Measurements from ENCODE around the gene TRAPPC11.
A peak's percentile ranks its signal among the peaks of the same experiment; 100 is the strongest.
"Not testable (repeated sequence)": the region's sequence is repeated elsewhere in the genome, so short reads cannot be mapped to it uniquely, and the experiment has no call there.

Gene TRAPPC11

DNA sequence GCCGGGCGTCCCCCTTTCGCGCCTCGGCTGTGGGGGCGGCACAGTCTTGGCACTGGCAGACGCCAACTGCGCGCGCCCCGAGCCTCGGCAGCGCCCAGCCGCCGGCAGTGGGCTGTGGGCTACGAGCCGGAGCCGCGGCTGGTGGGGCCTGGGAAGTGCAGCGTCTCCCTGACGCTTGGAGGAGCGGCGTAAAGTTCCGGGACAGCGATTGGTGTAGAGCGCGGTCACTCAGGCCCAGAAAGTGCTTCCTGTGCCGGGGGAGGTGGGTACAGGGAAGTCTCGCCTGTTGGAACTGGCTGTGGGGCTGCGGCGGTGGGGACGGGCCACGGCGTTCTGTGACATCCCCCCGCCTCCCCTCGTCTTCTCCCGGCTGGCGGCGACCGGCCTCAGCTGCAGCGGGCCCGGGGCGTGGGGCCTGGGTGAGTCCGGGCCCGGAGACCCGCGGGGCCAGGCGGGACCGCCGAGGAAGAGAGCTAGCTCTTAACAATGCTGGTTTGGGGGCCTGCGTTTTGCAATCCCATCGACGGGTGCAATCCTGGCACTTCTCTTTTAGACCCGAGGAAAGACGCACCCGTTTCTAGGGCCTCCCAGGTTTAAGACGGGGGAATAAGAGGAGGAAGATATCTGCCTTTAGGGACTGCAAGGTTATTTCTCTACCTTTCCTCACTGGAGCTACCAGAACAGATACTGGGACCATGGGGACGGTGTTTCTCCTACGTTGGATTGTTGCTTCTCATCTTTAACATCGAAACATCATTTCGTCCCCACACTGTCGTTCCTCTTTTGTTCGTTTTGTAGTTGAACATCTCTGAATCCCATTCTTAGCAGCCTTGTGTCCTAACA lies at the start of gene TRAPPC11, which contains the start of gene RWDD4:
TRAPPC11 (plus strand) TSS at position 265 of the 843 bp plus-strand sequence. CDS start 4,575 bp downstream, outside the sequence.
RWDD4 (minus strand) TSS at position 157 of the 843 bp plus-strand sequence. CDS start 233 bp downstream, outside the sequence.
- peak; percentile 87 to 90 (median 88) for DNase-seq (ENCODE audit: low read depth in 3 of 3, low spot score in 1 of 3)

DNA sequence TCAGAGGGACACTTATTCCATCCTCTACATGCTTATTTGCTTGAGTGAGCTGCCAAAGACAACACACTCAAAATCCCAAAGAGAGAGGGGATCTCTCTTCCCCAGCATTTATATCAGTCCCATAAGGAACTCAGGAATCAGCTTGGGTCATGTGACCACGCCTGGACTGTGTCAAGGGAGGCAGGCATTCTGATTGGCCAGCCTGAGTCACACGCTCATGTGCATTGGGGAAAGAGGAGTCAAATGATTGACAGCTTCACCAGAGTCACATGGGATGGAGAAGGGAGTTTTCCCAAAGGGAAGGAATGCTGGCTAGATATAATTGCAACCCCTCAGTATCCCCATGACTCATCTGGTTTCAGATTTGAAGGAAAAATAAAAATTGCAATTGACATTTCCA lies 49.1 kb upstream of the TRAPPC11 start:
- no peak for DNase-seq (ENCODE audit: low read depth in 3 of 3, low spot score in 1 of 3)

DNA sequence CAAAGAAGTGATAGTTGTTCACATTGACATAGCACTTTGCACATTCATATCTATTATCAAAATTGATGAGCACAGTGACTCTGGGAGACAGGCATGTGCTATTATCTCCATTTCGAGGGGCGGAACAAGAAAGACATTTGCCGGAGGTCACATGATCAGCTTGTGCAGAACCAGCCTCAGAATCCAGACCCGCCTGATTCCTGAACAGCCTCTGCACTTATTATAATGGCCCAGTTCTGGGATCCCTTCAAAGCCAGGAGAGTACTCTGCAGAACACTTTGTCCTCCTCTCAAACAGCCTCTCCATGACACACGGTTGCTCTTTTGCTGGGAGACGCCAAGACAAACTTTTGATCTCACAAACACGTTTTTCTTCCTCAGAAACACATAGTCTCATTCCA lies 48.5 kb upstream of the TRAPPC11 start:
- DNase-seq (ENCODE audit: low read depth in 3 of 3, low spot score in 1 of 3), result no peak

DNA sequence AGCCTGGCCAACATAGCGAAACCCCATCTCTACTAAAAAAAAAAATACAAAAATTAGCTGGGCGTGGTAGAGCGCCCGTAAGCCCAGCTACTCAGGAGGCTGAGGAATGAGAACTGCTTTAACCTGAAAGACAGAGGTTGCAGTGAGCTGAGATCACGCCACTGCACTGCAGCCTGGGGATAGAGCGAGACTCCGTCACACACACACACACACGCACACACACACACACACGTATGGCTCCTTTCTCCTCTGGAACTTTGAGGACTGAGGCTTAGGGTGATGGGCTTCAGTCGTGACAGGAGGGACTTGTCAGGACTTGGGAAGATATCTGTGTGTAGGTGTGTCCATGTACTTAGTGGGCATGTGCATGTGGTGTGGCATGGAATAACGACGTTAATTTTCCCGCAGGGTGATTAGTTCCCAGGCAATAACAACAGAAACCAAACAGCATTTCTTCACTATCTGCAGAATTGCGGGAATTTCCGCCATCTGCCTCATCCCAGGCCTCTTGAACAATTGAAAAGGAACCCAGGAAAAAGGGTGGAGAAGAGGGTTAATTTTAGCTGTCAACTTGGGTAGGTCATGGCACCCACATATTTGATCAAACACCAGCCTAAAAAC lies 47.8 kb upstream of the TRAPPC11 start:
- DNase-seq (ENCODE audit: low read depth in 3 of 3, low spot score in 1 of 3), result no peak

DNA sequence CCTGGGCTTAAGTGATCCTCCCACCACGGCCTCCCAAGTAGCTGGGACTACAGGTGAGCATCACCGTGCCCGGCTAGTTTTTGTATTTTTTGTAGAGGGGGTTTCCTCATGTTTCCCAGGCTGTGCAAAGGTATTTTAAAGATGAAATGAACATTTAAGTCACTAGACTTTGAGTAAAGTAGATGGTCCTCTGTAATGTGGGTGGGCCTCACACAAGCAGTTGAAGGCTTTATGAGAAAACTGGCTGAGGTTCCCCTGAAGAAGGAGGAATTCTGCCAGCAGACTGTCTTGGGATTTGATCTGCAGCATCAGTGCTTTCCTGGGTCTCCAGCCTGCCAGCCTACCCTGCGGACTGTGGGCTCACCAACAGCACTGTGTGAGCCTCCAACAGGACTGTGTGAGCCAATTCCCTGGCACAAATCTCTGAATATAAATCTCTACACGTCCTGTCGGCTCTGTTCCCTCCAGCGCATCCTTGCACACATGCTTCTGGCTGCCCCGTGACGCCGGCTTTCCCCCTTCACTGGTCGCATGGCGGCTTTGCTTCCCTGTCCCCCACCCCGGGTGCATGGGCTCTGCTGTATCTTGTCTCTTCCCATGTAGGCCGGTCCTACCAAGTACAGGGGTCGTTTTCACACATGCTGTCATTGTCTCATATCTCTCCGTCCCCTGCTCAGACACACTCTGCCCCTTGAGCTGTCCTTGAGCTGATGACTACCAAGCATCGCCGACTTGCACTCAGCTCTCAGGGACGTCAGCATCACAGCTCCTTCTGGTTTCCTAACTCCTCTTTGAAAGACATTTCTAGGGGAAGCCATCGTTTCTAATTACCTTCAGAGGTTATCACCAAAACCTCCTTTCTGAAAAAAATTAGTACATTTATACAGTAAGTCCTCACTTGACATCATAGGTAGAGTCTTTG lies 46.5 kb upstream of the TRAPPC11 start:
- no peak for DNase-seq (ENCODE audit: low read depth in 3 of 3, low spot score in 1 of 3)

DNA sequence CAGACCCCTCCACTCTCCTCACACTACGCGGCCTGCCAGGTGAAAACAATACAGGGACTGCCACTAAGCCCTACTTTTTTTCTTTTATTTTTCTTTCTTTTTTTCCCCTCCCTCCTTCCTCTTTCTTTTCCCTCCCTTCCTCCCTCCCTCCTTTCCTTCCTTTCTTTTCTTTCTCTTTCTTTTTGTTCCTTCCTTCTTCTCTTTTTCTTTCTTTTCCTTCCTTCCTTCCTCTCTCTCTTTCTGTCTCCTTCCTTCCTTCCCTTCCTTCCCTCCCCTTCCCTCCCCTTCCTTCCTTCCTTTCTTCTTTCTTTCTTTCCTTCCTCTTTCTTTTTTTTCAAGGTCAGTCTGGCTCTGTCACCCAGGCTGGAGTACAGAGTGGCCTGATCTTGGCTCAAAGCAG lies 42.0 kb upstream of the TRAPPC11 start:
- DNase-seq (ENCODE audit: low read depth in 3 of 3, low spot score in 1 of 3), result no peak

DNA sequence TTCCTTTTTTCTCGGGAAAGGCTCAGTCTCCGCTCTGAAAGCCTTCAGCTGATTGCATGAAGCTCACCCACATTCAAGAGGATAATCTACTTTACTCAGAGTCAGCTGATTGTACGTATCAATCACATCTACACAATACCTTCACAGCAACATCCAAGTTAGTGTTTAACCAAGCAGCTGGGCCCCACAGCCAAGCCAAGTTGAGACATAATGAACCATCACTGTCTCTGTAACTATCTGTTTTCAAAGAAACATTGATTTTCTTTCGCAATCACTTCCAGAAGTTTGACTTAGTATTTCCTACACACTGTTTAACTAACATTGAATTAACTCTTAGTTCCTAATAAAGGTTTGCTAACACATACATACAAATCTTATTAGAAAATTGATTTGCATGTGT lies 40.4 kb upstream of the TRAPPC11 start:
- no peak for DNase-seq (ENCODE audit: low read depth in 3 of 3, low spot score in 1 of 3)

DNA sequence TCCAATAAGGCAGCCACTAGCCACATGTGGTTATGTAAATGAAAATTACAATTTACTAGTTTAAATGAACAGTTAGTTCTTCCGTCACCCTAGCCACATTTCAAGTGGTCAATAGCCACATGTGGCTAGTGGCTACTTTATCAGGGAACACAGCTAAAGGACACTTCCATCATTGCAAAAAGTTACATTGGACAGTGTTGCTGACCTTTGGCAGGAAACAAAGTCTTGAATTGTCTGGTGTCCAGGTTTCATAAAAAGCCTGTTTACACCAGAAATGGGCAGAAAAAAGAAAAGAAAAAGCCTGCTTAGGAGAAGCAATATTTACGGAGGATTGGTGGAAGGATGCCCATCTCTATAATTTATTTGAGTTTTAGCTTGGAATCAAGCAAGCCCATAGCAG lies 38.7 kb upstream of the TRAPPC11 start:
- DNase-seq (ENCODE audit: low read depth in 3 of 3, low spot score in 1 of 3), result no peak

DNA sequence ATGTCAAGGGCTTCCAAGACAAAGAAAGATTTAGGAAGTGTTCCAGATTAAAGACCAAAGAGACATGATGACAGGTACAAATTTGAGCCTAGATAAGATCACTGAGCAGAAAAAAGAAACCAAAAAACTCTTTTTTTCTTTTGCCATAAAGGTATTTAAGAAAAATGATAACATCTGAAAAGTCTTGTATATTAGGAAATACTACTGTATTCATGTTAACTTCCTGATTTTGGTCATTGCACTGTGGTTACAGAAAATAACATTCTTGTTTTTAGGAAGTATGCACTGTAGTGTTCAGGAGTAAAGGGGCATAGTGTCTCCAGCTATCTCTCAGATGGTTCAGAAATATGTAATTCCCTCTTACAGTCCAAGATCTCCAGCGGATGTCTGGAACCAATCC lies 37.2 kb upstream of the TRAPPC11 start:
- no peak for DNase-seq (ENCODE audit: low read depth in 3 of 3, low spot score in 1 of 3)

DNA sequence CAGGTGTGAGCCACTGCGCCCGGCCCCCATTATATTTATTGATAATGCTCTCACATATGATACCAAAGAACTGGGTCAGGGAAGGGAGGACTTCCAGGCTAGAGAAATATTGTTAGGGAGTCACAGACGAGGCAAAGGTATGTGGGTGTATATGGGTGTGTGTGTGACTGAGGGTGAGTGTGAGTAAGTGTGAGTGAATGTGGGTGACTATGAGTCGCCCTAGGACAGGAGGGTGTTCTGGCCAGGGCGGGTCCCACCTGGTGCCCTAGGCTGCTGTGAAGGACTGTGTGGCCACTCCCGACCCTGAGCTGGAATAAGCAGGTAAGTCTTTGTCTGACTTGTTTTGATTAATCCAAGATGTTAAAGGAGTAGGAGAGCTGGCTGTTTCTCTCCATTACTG lies 34.5 kb upstream of the TRAPPC11 start:
- DNase-seq (ENCODE audit: low read depth in 3 of 3, low spot score in 1 of 3), result no peak

DNA sequence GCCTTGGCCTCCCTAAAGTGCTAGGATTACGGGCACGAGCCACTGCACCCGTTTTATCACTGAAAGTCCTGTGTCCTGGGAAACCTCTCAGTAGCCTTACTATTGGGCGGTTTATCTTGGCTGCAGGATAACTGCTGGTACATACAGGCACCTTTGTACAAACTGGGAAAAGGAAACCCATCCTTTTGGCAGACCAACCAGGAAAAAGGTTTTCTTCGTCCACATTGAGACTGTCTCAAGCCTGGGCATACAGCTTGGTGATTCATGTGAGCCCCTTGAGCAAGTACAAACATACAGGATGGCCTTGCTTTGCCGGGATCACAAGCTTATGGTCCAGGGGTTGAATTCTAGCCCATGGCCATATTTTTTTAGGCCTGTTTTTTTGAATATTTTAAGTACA lies 32.9 kb upstream of the TRAPPC11 start:
- DNase-seq (ENCODE audit: low read depth in 3 of 3, low spot score in 1 of 3), result no peak

DNA sequence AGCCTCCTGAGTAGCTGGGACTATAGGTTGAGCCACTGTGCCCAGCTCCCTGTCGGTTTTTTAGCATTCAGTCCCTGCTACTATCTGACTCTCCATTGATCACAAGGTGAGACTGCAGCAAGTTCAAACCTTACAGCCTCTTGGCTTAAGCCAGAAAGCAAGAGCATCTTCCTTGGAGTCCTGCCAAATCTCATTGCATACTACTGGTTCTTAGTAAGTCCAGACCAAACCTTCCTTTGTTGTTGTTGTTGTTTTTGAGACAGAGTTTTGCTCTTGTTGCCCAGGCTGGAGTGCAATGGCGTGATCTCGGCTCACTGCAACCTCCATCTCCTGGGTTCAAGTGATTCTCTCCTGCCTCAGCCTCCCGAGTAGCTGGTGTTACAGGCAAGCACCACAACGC lies 31.8 kb upstream of the TRAPPC11 start:
- DNase-seq (ENCODE audit: low read depth in 3 of 3, low spot score in 1 of 3), result not testable (repeated sequence)

DNA sequence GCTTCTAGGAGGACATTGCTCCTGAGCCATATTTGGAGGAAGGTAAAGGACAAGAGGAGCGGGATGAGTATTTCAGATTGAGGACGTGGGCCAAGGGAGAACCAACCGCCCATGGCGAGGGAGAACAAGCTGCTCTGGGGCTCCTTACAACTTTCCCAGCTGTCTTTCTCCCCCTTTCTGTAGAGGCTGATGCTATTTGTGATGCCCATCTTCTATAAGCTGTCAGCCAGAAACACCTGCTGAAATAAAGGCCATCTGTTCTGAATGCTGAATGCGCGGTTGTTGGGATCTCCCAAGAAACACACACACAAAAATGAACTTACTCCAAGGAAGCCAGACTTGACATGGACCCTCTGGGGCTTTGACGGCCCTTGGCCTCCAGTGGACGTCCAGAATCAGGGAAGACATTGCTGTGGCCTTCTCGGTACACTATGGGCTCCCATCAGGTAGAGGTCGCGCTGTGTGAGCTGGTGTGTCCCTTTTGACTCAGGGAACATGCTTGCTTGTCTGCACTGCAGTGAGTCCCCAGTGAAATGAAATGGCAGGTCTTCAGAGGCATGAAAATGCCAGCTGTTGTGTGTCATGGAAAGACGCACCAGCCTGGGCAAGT lies 31.0 kb upstream of the TRAPPC11 start:
- no peak for DNase-seq (ENCODE audit: low read depth in 3 of 3, low spot score in 1 of 3)

DNA sequence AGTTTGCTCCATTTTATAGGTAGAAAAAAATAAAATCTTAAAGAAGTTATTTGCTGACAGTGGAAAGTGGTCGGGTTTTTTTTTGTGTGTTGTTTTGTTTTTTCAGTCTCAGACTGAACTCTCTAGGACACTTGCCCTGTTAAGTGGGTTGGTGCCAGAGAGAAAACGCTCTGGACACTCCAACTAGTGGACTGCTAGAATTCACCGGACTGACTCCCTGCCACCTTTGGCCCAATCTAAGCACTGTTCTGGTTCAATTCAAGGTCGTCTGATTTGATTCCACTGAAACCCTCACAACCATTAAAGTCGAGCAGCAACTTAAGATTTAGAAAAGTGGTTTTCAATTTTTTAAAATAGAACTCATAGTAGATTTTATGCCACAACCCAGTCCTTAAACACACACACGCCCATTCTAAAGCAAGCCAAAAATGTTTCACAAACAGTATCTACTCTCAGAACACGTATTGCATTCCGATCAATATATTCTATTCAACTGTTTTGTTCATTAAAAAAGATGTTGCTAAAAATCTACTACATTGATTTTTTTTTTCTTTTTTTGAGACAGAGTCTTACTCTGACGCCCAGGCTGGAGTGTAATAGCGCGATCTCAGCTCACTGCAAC lies 27.4 kb upstream of the TRAPPC11 start:
- DNase-seq (ENCODE audit: low read depth in 3 of 3, low spot score in 1 of 3), result no peak

DNA sequence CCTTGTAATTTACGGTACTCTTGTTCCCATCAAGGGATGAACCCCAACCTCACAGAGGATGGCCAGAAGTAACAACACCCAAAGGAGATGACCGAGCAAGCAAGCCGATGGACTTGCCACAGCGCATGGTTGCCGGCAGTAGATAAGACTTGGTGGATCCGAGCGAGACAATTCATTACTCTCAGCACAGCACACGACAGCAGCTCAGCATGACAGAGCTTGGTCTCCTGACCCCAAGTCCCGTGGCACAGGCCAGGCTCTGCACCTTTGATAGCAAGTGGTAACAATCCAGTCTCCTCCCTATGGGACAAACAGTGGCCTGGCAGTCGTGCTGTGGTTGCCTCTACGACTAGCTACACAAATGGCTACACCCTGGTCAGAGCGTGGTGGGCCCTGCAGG lies 26.4 kb upstream of the TRAPPC11 start:
- no peak for DNase-seq (ENCODE audit: low read depth in 3 of 3, low spot score in 1 of 3)

DNA sequence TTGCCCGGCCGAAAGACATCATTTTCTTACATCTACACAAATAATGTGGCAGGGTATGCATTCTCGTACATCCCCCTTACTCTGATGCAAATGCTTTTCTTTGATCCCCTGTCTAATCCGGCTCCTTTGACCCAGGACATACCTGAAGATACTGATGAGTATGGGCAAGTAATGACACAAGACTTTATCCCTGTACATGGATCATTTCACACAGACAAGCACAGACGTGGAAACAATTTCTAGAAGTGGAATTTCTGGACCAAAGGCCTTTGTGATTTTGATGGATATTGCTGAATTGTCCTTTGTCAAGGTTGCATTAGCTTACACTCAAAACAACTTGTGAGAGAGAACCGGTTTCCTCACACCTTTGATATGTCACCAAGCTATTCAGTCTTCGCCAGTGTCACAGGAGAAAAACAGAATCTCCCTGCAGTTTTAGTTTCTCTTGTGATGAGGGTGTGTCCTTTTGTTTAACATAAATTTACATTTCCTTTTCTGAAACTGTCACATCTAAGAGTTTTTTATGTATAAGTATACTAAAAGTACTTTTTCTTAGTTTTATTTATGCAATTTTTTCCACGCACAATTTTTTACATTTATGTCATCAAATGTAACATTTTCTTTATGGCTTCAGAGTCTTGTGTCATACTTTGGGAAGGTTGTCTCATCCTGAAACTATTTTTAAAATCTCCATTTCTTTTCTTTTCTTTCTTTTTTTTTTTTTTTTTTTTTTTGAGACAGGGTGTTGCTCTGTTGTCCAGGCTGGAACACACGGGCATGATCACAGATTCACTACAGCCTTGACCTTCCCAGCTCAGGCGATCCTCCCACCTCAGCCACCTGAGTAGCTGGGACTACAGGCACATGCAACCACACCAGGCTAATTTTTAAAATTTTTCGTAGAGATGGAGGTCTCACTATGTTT lies 25.4 kb upstream of the TRAPPC11 start:
- no peak for DNase-seq (ENCODE audit: low read depth in 3 of 3, low spot score in 1 of 3)

DNA sequence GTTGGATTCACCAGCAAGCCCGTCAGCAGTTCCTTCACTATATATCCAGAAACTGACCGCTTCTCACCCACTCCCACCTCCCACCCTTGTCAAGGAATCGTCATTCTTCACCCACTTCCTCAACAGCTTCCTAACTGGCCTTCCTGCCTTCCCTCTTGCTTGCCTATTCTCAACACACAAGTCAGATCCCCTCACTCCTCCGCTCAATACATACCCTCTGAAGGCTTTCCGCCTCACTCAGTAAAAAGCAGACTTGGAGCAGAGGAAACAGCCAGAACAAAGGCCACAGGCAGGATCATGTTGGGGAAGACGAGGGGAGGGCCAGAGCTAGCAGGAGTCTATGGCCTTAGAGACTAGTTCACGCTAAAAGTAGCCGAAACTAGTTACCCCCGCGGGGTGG lies 23.8 kb upstream of the TRAPPC11 start:
- DNase-seq (ENCODE audit: low read depth in 3 of 3, low spot score in 1 of 3), result no peak

DNA sequence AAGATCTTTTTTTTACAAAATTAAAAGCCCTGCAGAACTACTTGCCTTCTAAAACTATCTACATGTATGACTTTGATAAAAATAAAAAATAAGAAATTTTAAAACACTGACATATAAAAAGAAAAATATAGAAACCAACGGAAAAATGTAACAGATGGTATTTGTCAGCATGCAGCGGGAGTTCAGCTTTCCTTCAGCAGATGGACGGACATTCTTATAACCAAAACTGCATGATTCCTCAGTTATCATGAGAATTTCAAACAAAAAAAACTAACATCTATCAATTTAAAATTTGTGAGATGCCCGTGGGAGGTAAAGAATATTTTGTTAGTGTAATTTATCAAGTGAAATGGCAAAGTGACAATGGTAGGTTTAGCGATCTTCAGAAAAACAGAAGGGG lies 23.4 kb upstream of the TRAPPC11 start:
- no peak for DNase-seq (ENCODE audit: low read depth in 3 of 3, low spot score in 1 of 3)

DNA sequence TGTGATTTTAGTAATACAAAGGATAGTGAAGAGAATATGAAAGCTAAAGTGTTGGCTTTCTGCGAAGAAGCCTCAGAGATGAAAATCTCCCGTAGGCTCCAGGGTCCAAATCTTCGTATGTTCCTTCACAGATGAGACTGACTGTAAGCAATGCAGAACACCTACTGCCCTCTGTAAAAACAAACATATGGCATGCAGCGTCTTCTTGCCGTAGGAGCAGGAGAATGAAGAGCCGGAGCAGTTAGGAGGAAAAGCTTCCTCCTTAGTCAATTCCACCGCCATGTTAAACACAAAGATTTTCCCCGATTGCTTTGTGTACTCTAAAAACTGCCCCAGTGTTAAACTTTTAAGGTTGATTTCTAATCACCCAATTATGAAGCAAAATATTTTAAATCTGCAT lies 22.6 kb upstream of the TRAPPC11 start:
- no peak for DNase-seq (ENCODE audit: low read depth in 3 of 3, low spot score in 1 of 3)

DNA sequence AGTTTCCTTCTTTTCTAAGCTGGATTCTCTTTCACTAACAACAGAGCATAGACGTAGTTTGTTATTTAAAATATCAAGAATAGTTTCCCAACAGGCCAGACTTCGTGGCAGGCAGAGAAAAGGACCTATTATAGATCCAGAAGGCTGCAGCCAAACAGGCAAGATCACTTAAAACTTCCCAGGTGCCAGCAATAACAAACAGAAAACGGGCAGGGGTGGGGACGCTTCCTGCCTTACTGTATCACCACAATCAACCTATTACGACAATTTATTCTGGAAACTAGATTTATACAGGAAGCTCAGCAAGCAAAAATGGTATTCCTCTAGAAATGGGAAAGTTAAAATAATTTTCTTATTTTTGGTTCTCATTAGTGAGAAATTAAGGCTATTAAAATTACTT lies 22.2 kb upstream of the TRAPPC11 start:
- no peak for DNase-seq (ENCODE audit: low read depth in 3 of 3, low spot score in 1 of 3)

Data from stimulated activated CD4-positive, alpha-beta T cell treated with anti-CD3 and anti-CD28 coated beads, TNF-alpha, amount 100 ng/mL, for 1 hour (primary cell).